Middle frontal gyrus (tissue), 1 donor: Measurements from ENCODE around the gene MRC1.

Experiments
- DNase-seq: peaks from one replicate; pipeline ENCODE4 v3.0.0-alpha.2; 2015; ENCODE audit warnings: low spot score; ENCODE audit errors: extremely low spot score

Gene MRC1

GRCh38 chr10:17795813-17796594 lies 13.1 kb upstream of the MRC1 start:
- no peak for DNase-seq

- DNase-seq, result no peak
Observed at GRCh38 chr10:17801507-17801906, 7.6 kb upstream of the MRC1 start.

DNA sequence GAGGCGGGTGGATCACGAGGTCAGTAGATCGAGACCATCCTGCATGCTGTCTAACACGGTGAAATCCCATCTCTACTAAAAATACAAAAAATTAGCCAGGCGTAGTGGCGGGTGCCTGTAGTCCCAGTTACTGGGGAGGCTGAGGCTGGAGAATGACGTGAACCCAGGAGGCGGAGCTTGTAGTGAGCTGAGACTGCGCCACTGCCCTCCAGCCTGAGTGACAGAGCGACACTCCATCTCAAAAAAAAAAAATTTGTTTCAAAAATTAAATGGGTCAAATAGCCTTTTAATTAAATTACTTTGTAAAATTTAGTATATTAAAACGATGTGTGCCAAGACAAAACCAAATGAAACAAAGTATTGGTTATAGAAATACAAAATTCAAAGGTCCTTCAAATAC lies 6.8 kb upstream of the MRC1 start:
- no peak for DNase-seq

- no peak for DNase-seq
Observed at GRCh38 chr10:17802976-17803375, 6.2 kb upstream of the MRC1 start.

- DNase-seq, result no peak
Observed at GRCh38 chr10:17805330-17805729, 3.8 kb upstream of the MRC1 start.

DNA sequence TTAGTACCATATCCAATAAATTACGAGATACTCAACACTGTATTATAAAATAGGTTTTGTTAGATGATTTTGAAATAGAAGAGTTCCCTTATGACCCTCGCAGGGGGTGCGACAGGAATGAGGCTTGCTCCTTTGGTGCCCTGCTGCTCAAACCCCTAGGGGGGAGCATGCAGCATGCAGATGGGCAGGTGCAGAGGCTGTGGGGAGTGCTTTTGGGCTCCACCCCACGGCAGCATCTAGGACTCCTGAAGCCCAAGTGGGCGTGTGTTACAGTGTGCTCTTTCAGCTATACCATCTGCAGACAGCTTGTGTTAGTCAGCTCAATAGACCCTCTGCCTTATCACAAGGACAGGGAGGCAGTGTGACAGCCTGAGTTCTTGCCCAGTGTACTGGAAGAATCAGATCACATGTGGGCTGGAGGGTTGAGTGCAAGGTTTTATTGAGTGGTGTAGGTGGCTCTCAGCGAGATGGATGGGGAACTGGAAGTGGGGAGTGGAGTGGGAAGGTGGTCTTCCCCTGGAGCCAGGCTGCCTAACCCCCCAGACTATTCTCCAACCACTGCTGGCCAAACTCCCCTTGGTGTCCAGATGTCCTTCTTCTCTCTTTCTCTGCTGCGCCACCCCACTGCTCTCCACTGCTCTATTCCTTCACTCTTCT lies 3.1 kb upstream of the MRC1 start:
- DNase-seq, result no peak

- DNase-seq, result no peak
Observed at GRCh38 chr10:17811146-17811865, 2.2 kb downstream of the MRC1 start.

DNA sequence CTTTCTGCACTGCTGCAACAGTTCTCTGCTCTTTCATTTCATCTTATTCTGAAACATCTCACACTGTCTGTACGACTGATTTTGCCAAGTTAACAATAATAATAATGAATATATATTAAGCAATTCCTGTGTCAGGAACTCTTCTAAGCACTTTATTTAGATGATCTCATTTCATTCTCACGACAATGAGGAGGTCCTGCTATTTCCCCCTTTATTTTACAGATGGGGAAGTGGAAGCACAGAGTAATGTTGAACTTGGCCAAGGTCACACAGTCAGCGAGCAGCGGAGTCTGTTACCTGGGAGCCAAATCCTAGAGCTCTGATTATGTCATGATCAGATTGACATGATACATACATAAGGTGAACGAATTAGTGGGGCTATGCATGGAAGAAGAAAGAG lies 5.8 kb downstream of the MRC1 start:
- DNase-seq, result no peak

DNA sequence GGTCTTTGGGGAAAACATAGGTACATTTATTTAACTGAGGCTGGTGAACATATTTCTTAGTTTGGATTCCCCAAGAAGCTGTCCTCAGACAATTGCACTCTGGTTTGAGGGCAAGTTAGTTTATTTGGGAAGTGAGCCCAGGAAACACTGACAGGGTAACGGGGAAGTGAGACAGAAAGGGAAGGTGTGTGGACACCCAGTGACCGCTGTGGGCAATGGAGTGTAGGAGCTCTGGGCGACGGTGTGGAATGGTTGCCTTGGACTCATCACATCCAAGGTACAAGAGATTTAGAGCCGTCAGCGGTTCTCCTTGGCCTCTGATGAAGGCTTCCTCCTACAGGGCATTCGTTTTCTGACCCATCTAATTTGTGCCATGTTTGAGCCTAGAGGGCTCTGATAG lies 7.1 kb downstream of the MRC1 start:
- DNase-seq, result no peak

GRCh38 chr10:17817316-17817715 lies 8.2 kb downstream of the MRC1 start:
- no peak for DNase-seq

GRCh38 chr10:17817790-17818189 lies 8.6 kb downstream of the MRC1 start:
- no peak for DNase-seq

GRCh38 chr10:17819836-17820235 lies 10.7 kb downstream of the MRC1 start:
- DNase-seq, result no peak

GRCh38 chr10:17820943-17821342 lies 11.8 kb downstream of the MRC1 start:
- no peak for DNase-seq

- DNase-seq, result no peak
Observed at GRCh38 chr10:17821893-17822292, 12.7 kb downstream of the MRC1 start.

DNA sequence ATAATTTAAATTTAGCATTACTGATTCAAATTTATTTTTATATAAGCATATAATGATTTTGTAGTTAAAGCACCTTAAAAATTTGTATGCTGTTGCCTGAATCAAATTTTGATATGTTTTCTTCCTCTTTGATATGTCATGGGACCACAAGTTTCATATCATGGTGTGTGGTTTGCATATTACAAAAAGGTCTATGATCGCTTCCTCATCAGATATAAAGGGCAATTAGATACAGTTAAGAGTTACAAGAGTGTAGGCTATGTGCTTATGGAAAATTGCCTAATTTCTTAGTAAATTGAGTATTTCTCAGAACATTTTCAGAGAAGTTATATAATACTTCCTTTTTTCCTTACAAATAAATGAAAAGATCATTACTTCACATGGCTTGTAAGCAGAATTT lies 22.2 kb downstream of the MRC1 start:
- no peak for DNase-seq

- DNase-seq, result no peak
Observed at GRCh38 chr10:17831896-17832295, 22.7 kb downstream of the MRC1 start.

DNA sequence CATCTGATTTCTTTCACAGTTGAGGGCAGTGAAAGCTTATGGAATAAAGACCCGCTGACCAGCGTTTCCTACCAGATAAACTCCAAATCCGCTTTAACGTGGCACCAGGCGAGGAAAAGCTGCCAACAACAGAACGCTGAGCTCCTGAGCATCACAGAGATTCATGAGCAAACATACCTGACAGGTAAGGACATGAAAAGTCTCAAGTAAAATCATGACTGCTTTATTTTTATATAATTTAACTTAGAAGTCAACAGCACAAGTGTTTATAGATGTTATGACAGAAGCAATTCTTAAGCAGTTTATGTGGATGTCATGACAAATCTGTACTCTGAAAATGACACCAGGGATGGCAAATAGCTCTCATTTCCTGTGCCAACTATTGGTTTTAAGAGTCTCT lies 24.5 kb downstream of the MRC1 start:
- DNase-seq, result no peak

DNA sequence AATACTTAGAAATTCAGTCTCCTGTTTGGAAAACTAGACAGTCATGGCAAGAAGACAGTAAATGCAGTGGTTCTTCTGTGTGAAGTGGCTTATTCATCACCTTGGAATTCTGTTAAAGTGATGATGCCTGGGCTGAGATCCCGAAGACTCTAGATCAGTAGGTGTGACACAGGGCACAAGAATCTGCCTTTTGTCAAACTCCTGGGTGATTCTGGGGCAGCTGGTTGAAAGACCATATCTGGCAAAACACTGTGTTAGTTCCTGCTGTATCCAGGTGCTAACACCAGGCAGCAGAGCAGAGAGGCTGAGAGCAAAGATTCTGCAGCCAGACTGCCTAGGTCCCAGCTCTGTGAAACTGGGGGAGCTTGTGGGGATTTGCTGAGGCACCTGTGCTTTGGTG lies 26.5 kb downstream of the MRC1 start:
- no peak for DNase-seq

DNA sequence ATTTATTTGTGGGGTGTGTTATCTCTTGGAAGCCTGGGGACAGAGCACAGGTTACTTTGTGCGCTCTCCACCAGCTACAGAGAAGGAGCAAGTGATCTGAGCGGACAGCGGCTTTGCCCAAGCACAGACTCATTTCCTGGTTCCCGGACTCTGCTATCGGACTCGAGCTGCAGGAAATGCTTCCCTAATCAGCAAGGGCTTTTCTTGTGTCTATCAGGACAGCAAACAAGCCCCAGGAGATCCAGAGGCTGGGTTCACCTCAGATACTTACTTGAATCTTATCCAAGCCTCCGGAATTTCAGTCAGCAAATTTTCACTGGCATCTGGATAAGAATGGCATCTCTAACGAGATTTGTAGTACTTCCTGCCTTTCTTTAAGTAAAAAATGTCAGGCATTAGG lies 27.8 kb downstream of the MRC1 start:
- no peak for DNase-seq

- no peak for DNase-seq
Observed at GRCh38 chr10:17838080-17838648, 29.0 kb downstream of the MRC1 start.

GRCh38 chr10:17841050-17841449 lies 31.9 kb downstream of the MRC1 start:
- DNase-seq, result no peak

- no peak for DNase-seq
Observed at GRCh38 chr10:17842641-17843040, 33.5 kb downstream of the MRC1 start.
